NCI-H510A treated with DMSO at 0.1 percent for 48 hours (cell line): ENCODE data around the gene ITGAD.

Experiments used
- DNase-seq: peaks from one replicate; lab custom pipeline; 2025; lab: John Stamatoyannopoulos, UW

Gene ITGAD

GRCh38 chr16:31365131-31365865 lies 27.8 kb upstream of the ITGAD start:
- no peak for DNase-seq

GRCh38 chr16:31367853-31368252 lies 25.3 kb upstream of the ITGAD start:
- DNase-seq, result no peak

GRCh38 chr16:31371008-31371407 lies 22.1 kb upstream of the ITGAD start:
- no peak for DNase-seq

- DNase-seq, result no peak
Measured at GRCh38 chr16:31371619-31372484, 21.3 kb upstream of the ITGAD start.

GRCh38 chr16:31373235-31373634 lies 19.9 kb upstream of the ITGAD start:
- no peak for DNase-seq

- no peak for DNase-seq
Measured at GRCh38 chr16:31375231-31375630, 17.9 kb upstream of the ITGAD start.

- DNase-seq, result no peak
Measured at GRCh38 chr16:31376705-31377104, 16.4 kb upstream of the ITGAD start.

GRCh38 chr16:31377210-31377903 lies 15.8 kb upstream of the ITGAD start:
- no peak for DNase-seq

- no peak for DNase-seq
Measured at GRCh38 chr16:31380201-31380600, 12.9 kb upstream of the ITGAD start.

- DNase-seq, result peak; percentile 15
Measured at GRCh38 chr16:31382485-31383161, 10.5 kb upstream of the ITGAD start.

- no peak for DNase-seq
Measured at GRCh38 chr16:31385680-31386079, 7.5 kb upstream of the ITGAD start.

- no peak for DNase-seq
Measured at GRCh38 chr16:31386157-31386984, 6.8 kb upstream of the ITGAD start.

GRCh38 chr16:31388535-31388934 lies 4.6 kb upstream of the ITGAD start:
- DNase-seq, result no peak

GRCh38 chr16:31390504-31391041 lies 2.6 kb upstream of the ITGAD start:
- DNase-seq, result no peak

- DNase-seq, result no peak
Measured at GRCh38 chr16:31395647-31396046, 2.5 kb downstream of the ITGAD start.

- DNase-seq, result no peak
Measured at GRCh38 chr16:31397096-31397660, 4.0 kb downstream of the ITGAD start.

GRCh38 chr16:31397701-31398100 lies 4.6 kb downstream of the ITGAD start:
- no peak for DNase-seq

- no peak for DNase-seq
Measured at GRCh38 chr16:31400191-31400590, 7.1 kb downstream of the ITGAD start.

- no peak for DNase-seq
Measured at GRCh38 chr16:31401436-31401835, 8.3 kb downstream of the ITGAD start.

- DNase-seq, result no peak
Measured at GRCh38 chr16:31402687-31403086, 9.6 kb downstream of the ITGAD start.
